Smooth muscle cell (in vitro differentiated cells): Measurements from ENCODE around the gene KRT17. TPM values are rescaled to one million over a fixed set of nuclear protein-coding genes. Genes with fewer than 3 reads are reported as not detected.

Source experiments
- DNase-seq: peaks from one replicate; lab custom pipeline; 2025; ENCODE audit not compliant: unreplicated experiment; lab: John Stamatoyannopoulos, UW
- H2AFZ ChIP-seq: fragments of 200-600 bp; sonication (generic); 2 replicates; pipeline ENCODE4 v1.6.0; 2016; ENCODE audit warnings: antibody characterized with exemption, low read depth, mild to moderate bottlenecking
- H3F3A ChIP-seq: fragments of 200-600 bp; sonication (generic); 2 replicates; pipeline ENCODE4 v1.6.0; 2017; ENCODE audit warnings: antibody characterized with exemption, low read depth
- H3K27ac ChIP-seq: fragments of 200-600 bp; sonication (generic); 2 replicates; pipeline ENCODE4 v1.5.1; 2016; ENCODE audit warnings: low read depth, mild to moderate bottlenecking
- H3K27me3 ChIP-seq: fragments of 200-600 bp; sonication (generic); 2 replicates; pipeline ENCODE4 v1.6.1; 2016; ENCODE audit warnings: low read depth, mild to moderate bottlenecking
- H3K36me3 ChIP-seq: fragments of 200-600 bp; sonication (generic); 2 replicates; pipeline ENCODE4 v1.5.1; 2016; ENCODE audit warnings: low read depth
- H3K4me1 ChIP-seq: fragments of 200-600 bp; sonication (generic); 2 replicates; pipeline ENCODE4 v1.5.1; 2016; ENCODE audit warnings: low read depth
- H3K4me2 ChIP-seq: fragments of 200-600 bp; sonication (generic); 2 replicates; pipeline ENCODE4 v1.6.0; 2016; ENCODE audit warnings: mild to moderate bottlenecking
- H3K4me3 ChIP-seq: fragments of 200-600 bp; sonication (generic); 2 replicates; pipeline ENCODE4 v1.5.1; 2016; ENCODE audit warnings: mild to moderate bottlenecking
- H3K79me2 ChIP-seq: fragments of 200-600 bp; sonication (generic); 2 replicates; pipeline ENCODE4 v1.6.0; 2016; ENCODE audit warnings: low read depth, mild to moderate bottlenecking
- H3K9ac ChIP-seq: fragments of 200-600 bp; sonication (generic); 2 replicates; pipeline ENCODE4 v1.6.0; 2016; ENCODE audit warnings: low read depth
- H3K9me3 ChIP-seq: fragments of 200-600 bp; sonication (generic); replicated peaks from 2 replicates; pipeline ENCODE4 v1.5.1; 2016; ENCODE audit warnings: low read depth
- H4K20me1 ChIP-seq: fragments of 200-600 bp; sonication (generic); 2 replicates; pipeline ENCODE4 v1.6.0; 2016; ENCODE audit warnings: low read depth
- CTCF ChIP-seq: fragments of 200-600 bp; sonication (generic); IDR thresholded peaks from 2 replicates; pipeline ENCODE4 v1.5.1; 2017; ENCODE audit warnings: borderline replicate concordance, mild to moderate bottlenecking, antibody characterized with exemption; ENCODE audit not compliant: insufficient read depth, poor library complexity, severe bottlenecking
- WGBS: methylation state at CpG from one replicate; pipeline ENCODE4 v1.1.7; 2016; ENCODE audit warnings: low lambda C conversion rate; 5-methylcytosine and 5-hydroxymethylcytosine counted together
- polyA plus RNA-seq: library from polyadenylated mRNA; unstranded; fragments of >200 nt; fragmentation: Nextera tagmentation; extraction: Ambion mirVana; gene quantifications from 2 replicates; pipeline ENCODE4 v1.2.1, GENCODE V29; 2016
- total RNA-seq: library from RNA; depleted of rRNA; stranded (reverse); fragments of >200 nt; gene quantifications from 2 replicates; pipeline ENCODE4 v1.2.3, GENCODE V29; 2014

The KRT17 gene
- total and polyA plus RNA-seq, 2 experiments from 2014 or later: 869 to 1,591 TPM

GRCh38 chr17:41581366-41582060 lies 42.9 kb downstream of the KRT17 start:
- H3K4me2 ChIP-seq: no peak overlapping the region

GRCh38 chr17:41580687-41581365 lies 43.5 kb downstream of the KRT17 start:
- H3K36me3 ChIP-seq: no peaks in the 10 kb centered on the region
- no peak overlapping the region for H3K4me2 ChIP-seq
- H3K4me1 ChIP-seq: no peaks in the 10 kb centered on the region
- WGBS: 52% methylated on average over 1 of the region's 1 CpG
- no peaks in the 10 kb centered on the region for H3K27me3 ChIP-seq
- no peaks in the 10 kb centered on the region for H3K9me3 ChIP-seq
- no peaks in the 10 kb centered on the region for H3K79me2 ChIP-seq
- no peak overlapping the region for H3K4me3 ChIP-seq
- no peaks in the 10 kb centered on the region for H3F3A ChIP-seq
- peak overlapping the region; percentile 71 for H3K27ac ChIP-seq
- H2AFZ ChIP-seq: no peak overlapping the region
- H3K9ac ChIP-seq: no peak overlapping the region
- TF ChIP-seq CTCF: no peak
- DNase-seq: no peak
- H4K20me1 ChIP-seq: no peaks in the 10 kb centered on the region

More at GRCh38 chr17:41581366-41582060, 42.9 kb downstream of the KRT17 start:
- Histone ChIP-seq H3K4me3 (no peak overlapping the region), H3K36me3 (no peaks in the 10 kb centered on the region), H3K4me1 (no peaks in the 10 kb centered on the region), H3K79me2 (no peaks in the 10 kb centered on the region), H3K9ac (no peak overlapping the region), H4K20me1 (no peaks in the 10 kb centered on the region), H3K9me3 (no peaks in the 10 kb centered on the region), H3F3A (no peaks in the 10 kb centered on the region), H3K27ac (peak overlapping the region; percentile 71), H3K27me3 (no peaks in the 10 kb centered on the region), H2AFZ (no peak overlapping the region)
- no peak for DNase-seq
- TF ChIP-seq CTCF: no peak
- 89% methylated on average over 4 of the region's 4 CpGs for WGBS

GRCh38 chr17:41580244-41580575 lies 44.2 kb downstream of the KRT17 start:
- no peak overlapping the region for H3K4me3 ChIP-seq
- peak overlapping the region; percentile 71 for H3K27ac ChIP-seq
- no peaks in the 10 kb centered on the region for H3F3A ChIP-seq
- no peaks in the 10 kb centered on the region for H4K20me1 ChIP-seq
- H3K4me2 ChIP-seq: no peak overlapping the region
- no peaks in the 10 kb centered on the region for H3K79me2 ChIP-seq
- H3K36me3 ChIP-seq: no peaks in the 10 kb centered on the region
- no peaks in the 10 kb centered on the region for H3K27me3 ChIP-seq
- no peaks in the 10 kb centered on the region for H3K9me3 ChIP-seq
- H3K9ac ChIP-seq: no peak overlapping the region
- H3K4me1 ChIP-seq: no peaks in the 10 kb centered on the region
- no peak for DNase-seq
- WGBS: 93% methylated on average over 2 of the region's 2 CpGs
- no peak overlapping the region for H2AFZ ChIP-seq
- TF ChIP-seq CTCF: no peak
